NCI-H187 (cell line): ENCODE measurements around the gene CDYL2.

Experiments used
- DNase-seq, 2 experiments: peaks; one replicate each; lab custom pipeline; 2025; lab: John Stamatoyannopoulos, UW

The CDYL2 gene

GRCh38 chr16:80594756-80595155 is 209.6 kb downstream of the CDYL2 start:
- DNase-seq = no peak

- DNase-seq = no peak
These were observed 212.1 kb downstream of the CDYL2 start for GRCh38 chr16:80592273-80592672.

GRCh38 chr16:80591071-80591915 is 213.1 kb downstream of the CDYL2 start:
- DNase-seq = no peak

- no peak for DNase-seq
These were observed 217.3 kb downstream of the CDYL2 start for GRCh38 chr16:80587071-80587470.

- no peak for DNase-seq
These were observed 217.9 kb downstream of the CDYL2 start for GRCh38 chr16:80586476-80586875.

GRCh38 chr16:80585764-80586163 is 218.6 kb downstream of the CDYL2 start:
- DNase-seq = no peak

- DNase-seq = no peak
These were observed 220.9 kb downstream of the CDYL2 start for GRCh38 chr16:80583466-80583865.

GRCh38 chr16:80580109-80580832 is 224.1 kb downstream of the CDYL2 start:
- no peak for DNase-seq

GRCh38 chr16:80577485-80578280 is 226.7 kb downstream of the CDYL2 start:
- DNase-seq = no peak

- DNase-seq = no peak
These were observed 228.0 kb downstream of the CDYL2 start for GRCh38 chr16:80576343-80576912.

- DNase-seq = no peak
These were observed 230.7 kb downstream of the CDYL2 start for GRCh38 chr16:80573700-80574120.

GRCh38 chr16:80570106-80570478 is 234.3 kb downstream of the CDYL2 start:
- DNase-seq = no peak

GRCh38 chr16:80569440-80570105 is 234.8 kb downstream of the CDYL2 start:
- no peak for DNase-seq

- DNase-seq = no peak
These were observed 240.0 kb downstream of the CDYL2 start for GRCh38 chr16:80564394-80564793.

- DNase-seq = no peak
These were observed 241.3 kb downstream of the CDYL2 start for GRCh38 chr16:80563066-80563465.

- DNase-seq = no peak
These were observed 245.0 kb downstream of the CDYL2 start for GRCh38 chr16:80559369-80559768.

- DNase-seq = no peak
These were observed 247.4 kb downstream of the CDYL2 start for GRCh38 chr16:80557037-80557436.

- DNase-seq = no peak
These were observed 247.9 kb downstream of the CDYL2 start for GRCh38 chr16:80556481-80556880.

GRCh38 chr16:80554033-80554432 is 250.4 kb downstream of the CDYL2 start:
- no peak for DNase-seq

- DNase-seq = no peak
These were observed 252.1 kb downstream of the CDYL2 start for GRCh38 chr16:80552277-80552676.
